Measurements from ENCODE around the gene ABHD3.
"Not testable (repeated sequence)": the region's sequence is repeated elsewhere in the genome, so short reads cannot be mapped to it uniquely, and the experiment has no call there.

ABHD3 gene

GRCh38 chr18:21702602-21703001 is 2.0 kb downstream of the ABHD3 start:
- no peak for DNase-seq

GRCh38 chr18:21701621-21702020 is 3.0 kb downstream of the ABHD3 start:
- no peak for DNase-seq

DNA sequence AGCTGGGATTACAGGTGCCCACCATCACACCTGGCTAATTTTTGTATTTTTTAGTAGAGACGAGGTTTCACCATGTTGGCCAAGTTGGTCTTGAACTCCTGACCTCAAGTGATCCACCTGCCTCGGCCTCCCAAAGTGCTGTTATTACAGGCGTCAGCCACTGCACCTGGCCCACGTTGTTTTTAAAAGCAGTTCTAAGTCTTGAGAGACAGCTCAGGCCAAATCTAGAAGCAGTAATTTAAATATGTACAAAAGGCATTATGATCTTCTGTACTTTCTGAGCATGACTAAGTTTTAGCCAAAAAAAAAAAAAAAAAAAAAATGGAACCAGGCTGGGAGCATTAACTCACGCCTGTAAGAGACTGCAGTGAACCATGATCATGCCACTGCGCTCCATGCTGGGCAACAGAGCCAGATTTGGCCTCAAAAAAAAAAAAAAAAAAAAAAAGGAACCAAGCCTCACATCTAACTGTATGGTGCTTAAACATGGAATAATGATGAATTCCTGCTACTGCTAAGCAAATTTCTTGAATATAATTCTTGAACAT is 4.0 kb downstream of the ABHD3 start:
- DNase-seq, result no peak

DNA sequence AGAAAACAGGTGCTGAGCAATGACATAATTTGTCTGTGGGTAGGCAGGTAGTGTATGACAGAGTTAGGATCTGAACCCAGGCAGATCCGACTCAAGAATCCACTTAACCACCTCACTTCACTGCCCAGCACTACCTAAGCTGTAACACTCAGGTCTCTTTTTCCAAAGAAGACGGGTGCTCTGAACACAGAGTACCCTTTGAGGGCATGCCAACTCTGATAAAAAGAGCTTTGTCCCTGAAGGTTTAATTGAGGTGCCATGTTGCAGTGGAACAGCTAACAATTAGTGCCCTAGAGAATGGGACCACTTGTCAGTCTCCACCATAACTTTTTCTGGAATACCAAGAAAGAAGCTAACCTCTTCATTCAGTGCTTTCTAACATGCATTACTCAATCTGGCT is 11.3 kb downstream of the ABHD3 start:
- no peak for DNase-seq

DNA sequence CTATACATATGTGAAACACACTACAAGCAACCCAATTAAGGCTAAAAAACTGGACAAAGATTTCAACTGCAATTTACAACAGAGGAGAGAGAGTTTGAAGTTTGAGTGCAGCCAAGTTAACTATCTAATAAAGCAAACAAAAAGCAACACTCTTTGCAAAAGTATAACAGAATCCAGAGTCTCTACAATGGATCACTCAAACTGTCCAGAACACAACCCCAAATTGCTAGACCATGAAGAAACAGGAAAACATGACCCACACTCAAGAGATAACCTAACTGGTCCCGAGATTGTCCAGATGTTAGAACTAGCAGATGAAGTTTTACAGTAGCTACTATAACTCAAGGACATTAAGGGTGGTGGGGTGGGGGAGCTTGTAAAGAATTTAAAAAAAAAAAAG is 14.8 kb downstream of the ABHD3 start:
- no peak for DNase-seq

- DNase-seq, result no peak
Observed at GRCh38 chr18:21686282-21687105, 18.1 kb downstream of the ABHD3 start.

DNA sequence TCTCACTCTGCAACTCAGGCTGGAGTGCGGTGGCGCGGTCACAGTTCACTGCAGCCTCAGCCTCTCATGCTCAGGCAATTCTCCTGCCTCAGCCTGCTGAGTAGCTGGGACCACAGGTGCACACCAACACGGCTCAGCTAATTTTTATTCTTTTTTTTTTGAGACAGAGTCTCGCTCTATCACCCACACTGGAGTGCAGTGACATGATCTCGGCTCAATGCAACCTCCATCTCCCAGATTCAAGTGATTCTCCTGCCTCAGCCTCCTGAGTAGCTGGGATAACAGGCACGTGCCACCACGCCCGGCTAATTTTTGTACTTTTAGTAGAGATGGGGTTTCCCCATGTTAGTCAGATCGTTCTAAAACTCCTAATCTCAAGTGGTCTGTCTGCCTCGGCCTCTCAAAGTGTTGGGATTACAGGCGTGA is 19.0 kb downstream of the ABHD3 start:
- not testable (repeated sequence) for DNase-seq

DNA sequence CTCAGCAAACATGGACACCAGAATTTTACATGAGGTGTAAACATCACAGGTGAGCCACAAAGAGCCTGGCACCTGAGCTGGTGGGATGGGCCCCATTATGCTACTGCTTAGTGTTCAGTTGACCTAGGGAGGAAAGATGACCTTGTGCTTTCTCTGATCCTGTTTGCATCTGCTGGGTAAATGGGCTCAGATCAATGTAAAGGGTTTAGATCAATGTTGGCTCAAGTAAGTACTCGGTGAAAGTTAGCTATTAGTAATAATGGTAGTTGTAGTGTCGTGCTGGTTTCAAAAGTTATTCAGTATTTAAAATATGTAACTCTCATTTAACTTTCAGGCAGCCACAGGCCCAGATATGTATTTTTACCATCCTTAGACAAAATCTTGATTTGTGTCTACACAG is 19.8 kb downstream of the ABHD3 start:
- DNase-seq, result no peak

DNA sequence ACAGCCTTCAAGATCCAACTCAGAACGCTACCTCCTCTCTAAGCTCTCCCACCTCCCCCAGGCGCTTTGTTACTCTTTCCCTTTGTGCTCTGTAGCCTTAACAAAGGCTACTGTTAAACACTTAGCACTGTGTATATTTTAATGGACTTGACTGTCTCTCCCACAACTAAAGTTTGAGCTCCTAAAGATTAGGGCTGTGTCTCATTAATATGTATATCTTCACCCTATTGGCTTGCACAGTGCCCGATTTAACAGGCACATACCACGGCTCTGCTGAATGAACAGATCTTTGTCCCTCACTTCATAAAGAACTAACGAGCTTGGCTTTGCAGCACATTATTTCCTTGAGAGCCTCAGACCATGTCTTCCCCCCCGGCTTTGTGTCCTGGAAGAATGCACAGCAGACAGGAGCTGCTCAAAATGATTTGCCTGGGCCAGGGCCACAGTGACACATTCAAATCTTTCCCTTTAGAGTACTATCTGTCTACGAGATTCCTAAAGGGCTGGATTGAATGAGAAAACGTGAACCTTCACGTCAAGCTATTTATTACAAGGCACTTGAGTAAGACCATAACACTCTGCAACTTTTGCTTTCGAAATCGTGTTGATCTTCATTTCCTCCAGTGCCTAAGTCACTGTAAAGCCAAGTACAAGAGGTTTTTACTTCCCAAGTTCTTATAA is 22.1 kb downstream of the ABHD3 start:
- no peak for DNase-seq

DNA sequence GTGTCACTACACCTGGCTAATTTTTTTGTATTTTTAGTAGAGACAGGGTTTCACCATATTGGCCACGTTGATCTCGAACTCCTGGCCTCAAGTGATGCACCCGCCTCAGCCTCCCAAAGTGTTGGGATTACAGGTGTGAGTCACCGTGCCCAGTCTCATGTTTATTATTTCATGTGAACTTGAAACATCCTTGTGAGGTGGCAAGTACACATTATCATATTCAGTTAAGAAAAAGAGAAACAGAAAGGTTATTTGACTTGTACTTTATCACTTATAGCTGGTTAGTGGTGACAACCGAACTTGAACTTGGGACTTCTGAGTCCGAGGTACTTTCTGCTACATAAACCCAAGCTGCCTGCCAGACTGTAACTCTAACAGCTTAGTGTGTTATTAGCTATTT is 24.4 kb downstream of the ABHD3 start:
- no peak for DNase-seq

DNA sequence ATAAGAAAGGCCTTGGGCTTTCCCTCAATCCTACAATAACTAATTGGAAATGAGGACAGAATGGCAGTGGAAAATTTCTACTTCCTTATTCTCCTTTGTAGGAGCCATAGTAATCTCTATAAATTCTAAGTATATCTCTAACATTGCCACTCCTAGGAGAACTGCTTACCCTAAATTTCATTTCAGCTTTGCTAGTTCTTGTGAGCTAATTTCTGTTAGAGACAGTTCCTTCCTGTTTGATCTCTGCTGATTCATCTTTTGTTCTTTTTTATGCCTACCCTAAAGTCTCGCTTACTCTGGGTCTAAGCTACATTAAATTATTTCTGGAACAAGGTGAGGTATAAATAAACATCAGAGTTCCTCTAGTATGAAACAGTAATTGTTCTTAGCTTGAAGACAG is 25.7 kb downstream of the ABHD3 start:
- DNase-seq, result no peak

DNA sequence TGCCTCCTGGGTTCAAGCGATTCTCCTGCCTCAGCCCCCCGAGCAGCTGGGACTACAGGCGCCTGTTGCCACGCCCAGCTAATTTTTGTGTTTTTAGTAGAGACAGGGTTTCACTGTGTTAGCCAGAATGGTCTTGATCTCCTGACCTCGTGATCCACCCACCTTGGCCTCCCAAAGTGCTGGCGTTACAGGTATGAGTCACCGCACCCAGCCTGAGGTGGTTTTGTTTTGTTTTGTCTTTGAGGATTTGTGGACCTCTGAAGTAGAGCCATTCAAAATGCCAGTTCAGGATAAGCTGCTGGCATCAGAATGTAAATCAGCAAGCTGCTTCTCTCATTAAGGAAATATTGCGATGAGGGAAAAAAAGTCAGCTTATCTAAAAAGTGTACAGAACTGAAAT is 29.2 kb downstream of the ABHD3 start:
- peak; percentile 19 for DNase-seq

DNA sequence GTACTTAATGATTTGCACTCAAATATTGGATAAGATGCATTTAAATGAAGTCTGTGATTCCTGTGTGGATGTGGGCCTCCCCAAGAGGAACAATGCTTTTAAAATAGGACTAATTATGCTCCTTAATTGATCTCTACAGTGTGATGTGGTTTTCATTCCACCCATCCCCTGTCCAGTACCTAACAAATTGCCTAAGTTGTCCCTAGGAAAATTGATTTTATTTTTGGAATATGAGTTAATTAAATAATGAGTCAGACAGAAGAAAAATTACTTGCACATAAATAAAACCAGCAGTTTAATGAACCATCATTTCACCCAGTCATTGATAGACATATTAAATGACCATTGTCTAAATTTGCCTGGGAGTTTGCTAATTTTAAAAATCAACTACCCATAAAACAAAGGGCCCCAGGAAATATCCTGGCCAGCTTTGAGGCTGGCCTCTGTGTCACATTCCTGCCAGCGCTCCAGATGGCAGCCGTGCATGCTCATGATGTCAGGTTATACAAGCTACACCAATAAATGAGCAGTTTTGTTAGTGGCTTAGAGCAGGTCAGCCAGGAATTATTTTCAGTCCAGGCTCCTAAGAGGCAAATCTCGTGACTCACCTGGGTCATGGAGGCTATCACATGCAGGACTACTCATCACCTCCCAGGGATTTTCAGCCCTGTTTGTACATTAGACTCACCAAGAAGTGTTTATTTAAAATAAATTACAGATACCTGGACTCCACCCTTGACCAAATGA is 31.9 kb downstream of the ABHD3 start:
- DNase-seq, result no peak

DNA sequence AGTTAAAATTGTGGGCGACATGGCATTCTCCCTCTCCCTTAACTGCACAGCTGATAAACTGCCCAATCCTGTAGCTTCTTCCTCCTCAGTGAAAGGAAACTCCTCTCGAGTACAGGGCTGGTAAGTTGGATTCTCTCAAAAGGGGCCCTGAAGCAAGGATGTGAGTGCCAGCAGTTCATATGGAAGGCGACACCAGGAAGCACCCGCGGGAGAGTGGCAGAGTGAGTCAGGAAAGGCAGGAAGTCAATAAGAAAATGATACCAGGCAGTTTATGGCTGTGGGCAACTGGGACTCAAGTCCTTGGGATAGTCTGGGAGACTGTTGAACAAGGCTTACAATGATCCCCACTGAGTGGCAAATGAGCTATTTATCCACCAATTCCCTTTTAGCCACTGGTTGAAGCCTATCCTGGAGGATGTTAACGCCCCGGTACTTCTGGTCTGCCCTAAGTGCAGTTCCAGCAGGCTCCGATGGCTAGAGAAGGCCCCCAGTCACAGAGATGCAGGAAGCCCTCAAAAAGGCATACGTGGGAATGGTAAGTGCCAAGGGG is 34.8 kb downstream of the ABHD3 start:
- DNase-seq, result no peak

- no peak for DNase-seq
Observed at GRCh38 chr18:21664069-21664468, 40.5 kb downstream of the ABHD3 start.

GRCh38 chr18:21663578-21663977 is 41.0 kb downstream of the ABHD3 start:
- DNase-seq, result no peak

DNA sequence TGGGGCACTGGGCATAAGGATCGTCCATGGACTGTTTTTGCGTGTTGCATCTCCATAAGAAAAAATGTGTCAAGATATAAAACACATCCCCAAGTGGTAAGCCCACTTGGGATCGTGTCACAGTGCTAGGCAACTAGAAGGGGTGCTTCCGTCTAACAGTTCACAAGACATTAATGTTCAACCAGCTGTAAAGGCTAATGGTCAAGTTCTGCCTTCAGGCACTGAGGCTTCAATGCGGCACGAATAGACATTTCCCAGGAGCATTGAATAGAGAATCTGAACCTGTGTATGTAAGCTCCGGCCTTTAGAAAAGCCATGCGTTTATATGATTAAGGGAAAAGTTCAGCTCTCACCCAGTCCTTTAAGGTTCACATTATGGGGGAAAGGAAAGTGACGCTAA is 42.0 kb downstream of the ABHD3 start:
- DNase-seq, result no peak

DNA sequence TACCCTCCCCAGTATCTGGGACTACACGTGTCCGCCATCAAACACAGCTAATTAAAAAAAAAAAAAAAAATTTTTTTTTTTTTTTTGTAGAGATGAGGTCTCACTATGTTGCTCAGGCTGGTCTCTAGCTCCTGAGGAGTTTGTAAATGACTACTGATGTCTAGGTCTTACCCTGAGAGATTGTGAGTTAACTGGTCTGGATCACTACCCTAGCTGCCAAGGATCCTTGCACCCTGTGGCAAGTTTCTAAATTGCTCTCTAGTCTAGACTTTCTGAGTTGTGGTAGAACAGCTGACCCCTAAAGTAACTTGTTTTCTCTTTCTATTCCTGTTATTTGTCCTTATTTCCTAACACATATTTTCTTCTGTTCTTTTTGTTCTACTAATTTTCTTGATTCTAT is 44.5 kb downstream of the ABHD3 start:
- DNase-seq, result no peak

DNA sequence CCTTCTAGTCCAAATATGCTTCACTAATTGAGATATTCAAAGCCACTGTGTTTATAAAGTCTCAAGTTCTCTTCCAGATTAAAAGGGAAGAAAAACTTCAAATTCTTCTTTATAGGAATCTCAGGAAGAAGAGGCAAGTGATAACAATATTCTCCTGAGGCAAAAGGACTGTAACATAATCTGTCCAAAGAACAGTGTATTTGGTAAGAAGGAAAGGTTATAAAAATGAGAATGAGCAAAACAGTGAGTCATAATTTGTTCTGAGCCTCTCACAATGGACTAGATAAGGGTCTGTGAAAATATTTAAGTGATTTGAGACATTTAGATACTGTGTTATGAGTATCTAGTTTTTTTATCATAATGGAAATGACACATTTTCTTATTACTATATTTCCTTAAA is 48.2 kb downstream of the ABHD3 start:
- no peak for DNase-seq

DNA sequence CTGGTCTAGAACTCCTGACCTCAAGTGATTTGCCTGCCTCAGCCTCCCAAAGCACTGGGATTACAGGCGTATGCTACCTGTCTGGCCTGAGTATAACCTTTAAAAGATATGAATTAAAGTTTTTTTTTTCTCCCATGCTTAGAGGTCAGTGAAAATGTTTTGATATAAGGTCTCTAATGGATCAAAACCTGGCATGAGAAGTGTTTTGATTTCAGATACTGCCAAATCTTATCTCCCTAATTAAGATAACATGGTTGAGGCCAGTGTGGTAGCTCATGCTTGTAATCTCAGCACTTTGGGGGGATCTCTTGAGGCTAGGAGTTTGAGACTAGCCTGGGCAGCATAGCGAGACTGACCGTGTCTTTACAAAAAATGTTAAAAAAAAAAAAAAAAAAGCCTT is 51.2 kb downstream of the ABHD3 start:
- DNase-seq, result no peak

DNA sequence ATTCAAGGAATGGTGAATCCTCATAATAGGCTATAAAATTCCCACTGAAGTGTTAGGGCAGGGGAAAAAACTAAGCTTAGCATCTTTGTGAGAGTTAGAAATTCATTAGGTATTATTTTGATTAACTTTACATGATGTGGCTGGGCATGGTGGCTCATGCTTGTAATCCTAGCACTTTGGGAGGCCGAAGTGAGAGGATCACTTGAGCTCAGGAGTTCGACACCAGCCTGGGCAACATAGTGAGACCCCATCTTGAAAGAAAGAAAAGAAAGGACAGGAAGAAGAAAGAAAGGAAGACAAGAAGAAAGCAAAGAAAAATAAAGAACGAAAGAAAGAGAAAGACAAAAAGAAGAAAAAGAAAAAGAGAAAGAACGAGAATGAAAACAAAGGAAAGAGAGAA is 52.5 kb downstream of the ABHD3 start:
- no peak for DNase-seq

- no peak for DNase-seq
Observed at GRCh38 chr18:21650311-21650710, 54.3 kb downstream of the ABHD3 start.

DNA sequence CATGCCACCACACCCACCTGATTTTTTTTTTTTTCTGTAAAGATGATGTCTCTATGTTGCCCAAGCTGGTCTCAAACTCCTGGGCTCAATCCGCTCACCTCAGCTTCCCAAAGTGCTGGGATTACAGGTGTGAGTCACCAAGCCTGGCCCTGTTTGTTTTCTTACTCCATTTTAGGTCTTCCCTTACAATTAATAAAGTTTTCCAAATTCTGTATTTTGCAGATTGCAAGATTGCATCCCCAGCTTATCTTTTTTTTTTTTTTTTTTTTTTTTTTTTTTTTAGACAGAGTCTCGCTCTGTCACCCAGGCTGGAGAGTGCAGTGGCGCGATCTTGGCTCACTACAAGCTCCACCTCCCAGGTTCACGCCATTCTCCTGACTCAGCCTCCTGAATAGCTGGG is 64.2 kb downstream of the ABHD3 start:
- DNase-seq, result not testable (repeated sequence)
